Dedifferentiated amniotic fluid mesenchymal stem cell (primary cell): ENCODE measurements around the gene KCNJ3.

Experiments used
- DNase-seq: peaks from one replicate; pipeline ENCODE4 v3.0.0-alpha.2; 2016; ENCODE audit errors: extremely low spot score

The KCNJ3 gene, protein sequence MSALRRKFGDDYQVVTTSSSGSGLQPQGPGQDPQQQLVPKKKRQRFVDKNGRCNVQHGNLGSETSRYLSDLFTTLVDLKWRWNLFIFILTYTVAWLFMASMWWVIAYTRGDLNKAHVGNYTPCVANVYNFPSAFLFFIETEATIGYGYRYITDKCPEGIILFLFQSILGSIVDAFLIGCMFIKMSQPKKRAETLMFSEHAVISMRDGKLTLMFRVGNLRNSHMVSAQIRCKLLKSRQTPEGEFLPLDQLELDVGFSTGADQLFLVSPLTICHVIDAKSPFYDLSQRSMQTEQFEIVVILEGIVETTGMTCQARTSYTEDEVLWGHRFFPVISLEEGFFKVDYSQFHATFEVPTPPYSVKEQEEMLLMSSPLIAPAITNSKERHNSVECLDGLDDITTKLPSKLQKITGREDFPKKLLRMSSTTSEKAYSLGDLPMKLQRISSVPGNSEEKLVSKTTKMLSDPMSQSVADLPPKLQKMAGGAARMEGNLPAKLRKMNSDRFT

DNA sequence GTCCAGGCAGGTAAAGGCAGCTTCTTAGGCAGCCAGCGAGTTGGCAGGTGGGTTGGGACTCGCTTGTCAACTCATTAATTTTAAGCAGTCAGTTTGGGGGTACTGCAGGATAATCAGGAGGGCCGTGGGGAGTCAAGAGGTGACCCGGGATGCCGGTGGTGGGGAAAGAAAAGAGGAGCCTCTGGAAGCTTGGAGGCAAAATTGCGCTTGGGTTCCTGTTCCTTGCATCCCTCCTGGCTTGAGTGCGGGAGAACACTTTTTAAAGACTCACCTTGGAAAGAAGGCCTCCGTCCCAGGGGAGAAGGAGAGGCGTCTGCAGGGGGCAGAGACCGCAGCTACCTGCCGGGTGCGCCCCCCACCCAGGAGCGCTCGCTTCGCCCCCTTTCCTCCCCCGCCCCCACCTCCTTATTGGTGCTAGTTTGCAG, at the start of gene KCNJ3:
KCNJ3 (plus strand) TSS at position 400 of the 425 bp plus-strand sequence. CDS start 81 bp downstream, outside the sequence.
- no peak for DNase-seq

DNA sequence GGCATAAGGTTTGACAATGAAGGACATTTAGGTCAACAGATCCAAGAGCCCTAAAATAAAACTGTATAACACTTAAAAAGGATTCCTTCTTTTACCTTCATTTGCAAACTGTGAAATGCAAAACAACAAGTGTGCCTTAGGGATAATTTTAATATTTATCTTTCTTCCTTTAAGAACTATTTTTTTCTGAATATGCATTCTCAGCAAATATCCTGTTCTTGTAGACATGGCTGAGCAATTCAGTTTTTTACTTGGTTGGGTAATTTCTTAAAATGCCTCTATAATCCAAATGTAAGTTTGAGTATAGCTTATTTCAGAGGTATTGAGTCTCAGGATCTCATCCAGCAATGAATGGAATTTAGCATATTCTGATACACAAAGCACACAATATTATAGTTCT, 43.0 kb upstream of the KCNJ3 start:
- DNase-seq, result no peak

DNA sequence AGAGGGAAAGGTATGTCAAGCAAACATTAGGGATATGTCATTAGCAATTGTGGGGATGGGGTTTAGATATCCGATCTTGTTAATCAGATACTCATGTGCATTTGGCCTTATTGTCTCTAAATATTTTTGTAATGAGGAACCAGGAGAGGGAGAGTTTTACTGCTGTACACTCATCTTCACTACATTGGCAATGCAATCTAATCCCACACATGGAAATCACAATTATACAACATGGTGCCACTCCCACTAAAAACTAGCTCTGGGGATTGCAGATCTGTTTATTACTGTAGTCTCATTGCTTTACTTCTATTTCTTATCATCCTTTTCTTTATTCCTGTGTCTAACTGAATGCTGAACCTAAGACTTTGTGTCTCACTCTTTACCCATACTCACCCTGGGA, 39.6 kb upstream of the KCNJ3 start:
- no peak for DNase-seq

DNA sequence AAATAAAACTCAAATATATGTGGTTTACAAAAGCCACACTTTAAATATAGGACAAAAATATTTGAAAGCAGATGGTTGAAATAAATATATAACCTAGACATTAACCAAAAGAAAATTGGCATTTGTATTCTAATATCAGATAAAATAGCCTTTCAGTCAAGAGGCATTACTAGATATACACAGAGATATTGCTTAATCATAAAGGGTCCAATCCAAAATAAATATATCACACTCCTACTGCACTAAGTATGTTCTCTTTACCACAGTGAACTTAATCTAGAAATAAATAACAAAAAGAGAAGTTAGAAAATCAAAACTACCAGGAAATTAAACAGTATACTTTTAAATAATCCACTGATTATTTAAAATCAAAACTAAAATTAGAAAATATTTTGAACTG, 34.2 kb upstream of the KCNJ3 start:
- no peak for DNase-seq

DNA sequence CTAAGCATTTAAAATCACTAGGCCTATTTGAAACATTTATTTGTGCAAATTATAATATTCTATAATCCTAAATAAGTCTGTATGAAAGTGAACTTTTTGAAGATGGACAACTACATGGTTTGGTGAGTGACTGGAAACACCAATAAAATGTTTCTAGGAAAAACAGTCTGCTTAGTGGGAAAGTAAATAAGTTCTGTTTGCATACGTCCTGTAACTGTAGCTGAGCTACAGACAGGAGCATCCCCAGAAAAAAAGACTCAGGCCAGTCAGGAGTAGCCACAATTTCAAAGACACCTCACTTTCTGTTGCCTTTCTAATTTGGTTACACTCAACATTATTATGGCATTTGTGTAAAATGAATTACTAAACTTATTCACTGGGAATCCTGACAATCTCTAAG, 28.4 kb upstream of the KCNJ3 start:
- DNase-seq, result no peak

DNA sequence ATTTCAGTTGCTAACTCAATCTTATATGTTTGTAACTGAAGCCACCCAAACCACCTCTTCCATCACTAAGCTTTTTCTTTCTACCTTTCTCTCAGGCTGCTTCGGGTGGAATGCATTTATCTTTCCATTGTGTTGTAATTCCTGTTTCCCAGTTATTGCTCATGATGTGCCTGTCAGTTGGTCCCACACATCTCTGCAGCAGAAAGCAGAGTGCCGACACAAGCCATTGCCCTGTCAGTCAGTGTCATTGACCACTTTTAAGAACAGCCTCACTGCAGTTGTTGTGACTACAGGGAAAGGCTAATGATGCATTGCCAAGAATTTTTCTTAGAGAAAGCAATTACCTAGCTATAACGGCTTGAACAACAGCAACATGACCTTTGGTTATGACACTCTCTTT, 24.8 kb upstream of the KCNJ3 start:
- no peak for DNase-seq

DNA sequence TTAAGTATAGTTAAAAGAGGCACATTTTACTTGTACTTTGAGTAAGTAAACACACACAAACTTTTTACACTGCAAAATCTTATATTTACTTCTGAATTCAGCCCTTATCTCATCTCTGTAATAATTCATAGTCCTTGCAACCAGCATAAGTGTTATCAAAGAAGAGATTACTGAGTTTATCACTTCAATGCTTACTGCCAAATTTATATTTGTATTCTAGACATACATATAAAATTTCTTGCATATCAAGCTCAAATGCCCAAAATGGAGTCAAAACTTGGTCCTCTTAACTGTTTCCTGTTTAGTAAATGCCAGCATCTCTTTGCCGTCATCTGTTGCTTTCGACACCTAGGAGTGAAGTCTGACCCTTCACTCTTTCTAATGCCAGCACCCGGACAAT, 21.1 kb upstream of the KCNJ3 start:
- DNase-seq, result no peak

DNA sequence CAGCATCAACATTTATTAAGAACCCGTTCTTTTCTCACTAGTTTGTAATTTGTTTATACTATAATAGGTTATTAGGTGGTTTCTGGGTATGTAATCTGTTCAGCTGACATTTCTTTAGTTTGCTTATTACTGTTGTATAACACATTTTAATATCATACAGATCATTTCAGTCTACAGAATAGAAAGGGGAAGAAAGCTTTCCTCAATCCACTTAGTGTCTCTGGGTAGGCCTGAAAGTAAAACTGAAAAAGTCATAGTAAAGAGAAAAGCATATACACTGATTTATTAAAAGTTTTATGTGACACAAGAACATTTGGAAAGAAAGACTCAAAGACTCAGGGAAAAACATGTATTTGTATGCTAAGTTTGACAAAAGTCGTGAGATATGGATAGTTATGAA, 16.8 kb upstream of the KCNJ3 start:
- no peak for DNase-seq

DNA sequence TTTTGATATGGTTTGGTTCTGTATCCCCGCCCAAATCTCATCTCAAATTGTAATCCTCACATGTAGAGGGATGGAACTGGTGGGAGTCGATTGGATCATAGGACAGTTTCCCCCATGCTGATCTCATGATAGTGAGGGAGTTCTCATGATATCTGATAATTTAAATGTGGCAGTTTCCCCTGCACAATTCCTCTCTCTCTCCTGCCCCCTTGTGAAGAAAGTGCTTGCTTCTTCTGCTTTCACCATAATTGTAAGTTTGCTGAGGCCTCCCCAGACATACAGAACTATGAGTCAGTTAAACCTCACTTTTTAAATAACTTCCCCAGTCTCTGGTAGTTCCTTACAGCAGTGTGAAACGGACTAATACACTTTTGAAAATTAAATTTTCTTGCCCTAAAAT, 12.3 kb upstream of the KCNJ3 start:
- DNase-seq, result no peak

DNA sequence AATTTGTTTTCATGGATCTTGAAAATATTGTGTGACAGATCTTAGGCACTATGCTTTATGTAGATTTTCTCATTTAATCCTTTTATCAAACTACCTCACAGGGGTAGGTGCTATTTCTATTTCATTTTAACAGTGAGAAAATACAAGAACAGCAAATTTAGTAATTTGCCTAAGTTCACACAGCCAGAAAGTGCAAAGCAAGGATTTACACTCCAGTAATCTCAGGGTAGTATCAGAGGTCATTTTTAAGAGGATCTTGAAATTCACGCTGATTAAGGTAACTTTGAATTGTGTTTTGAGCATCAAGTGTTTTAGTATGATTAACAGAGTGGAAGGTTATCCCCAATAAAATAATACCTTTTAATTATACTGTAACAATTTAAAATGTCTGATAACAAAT, 10.1 kb upstream of the KCNJ3 start:
- DNase-seq, result no peak

DNA sequence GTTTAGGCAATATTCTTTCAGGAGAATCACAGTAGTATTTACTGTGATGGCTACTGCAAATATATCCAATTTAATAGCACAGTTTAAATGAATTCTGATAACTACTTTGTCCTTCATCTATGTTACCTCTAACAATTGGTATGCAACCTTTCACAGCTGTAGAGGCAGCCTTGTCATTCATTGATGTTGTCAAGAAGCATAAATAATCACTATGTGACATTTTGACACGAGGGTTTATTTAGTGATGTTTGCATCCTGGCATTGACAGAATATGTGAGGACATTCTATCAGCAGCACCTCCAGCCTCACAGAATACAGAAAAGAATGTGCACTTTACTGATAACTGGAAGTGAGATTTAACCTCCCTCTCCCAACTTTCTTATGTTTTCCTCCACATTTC, 9.3 kb upstream of the KCNJ3 start:
- no peak for DNase-seq

DNA sequence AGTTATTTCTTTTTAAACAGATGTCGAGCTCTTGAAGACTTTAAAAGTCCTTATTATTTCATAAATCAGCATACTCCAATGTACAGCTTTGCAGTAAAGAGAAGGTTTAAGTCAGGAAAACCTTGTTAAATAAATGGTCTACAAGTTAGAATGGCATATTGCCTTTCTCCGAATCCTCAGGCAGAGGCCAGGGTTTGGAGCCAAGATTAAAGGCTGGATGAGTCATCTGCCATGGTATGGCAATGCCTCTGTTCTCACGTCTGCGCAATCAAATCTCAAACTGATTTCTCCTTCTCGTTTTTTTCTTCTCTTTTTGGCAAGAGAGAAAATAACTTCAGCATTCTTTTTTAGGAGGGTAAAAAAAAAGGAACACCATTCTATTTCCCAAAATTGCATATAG, 5.6 kb upstream of the KCNJ3 start:
- no peak for DNase-seq

DNA sequence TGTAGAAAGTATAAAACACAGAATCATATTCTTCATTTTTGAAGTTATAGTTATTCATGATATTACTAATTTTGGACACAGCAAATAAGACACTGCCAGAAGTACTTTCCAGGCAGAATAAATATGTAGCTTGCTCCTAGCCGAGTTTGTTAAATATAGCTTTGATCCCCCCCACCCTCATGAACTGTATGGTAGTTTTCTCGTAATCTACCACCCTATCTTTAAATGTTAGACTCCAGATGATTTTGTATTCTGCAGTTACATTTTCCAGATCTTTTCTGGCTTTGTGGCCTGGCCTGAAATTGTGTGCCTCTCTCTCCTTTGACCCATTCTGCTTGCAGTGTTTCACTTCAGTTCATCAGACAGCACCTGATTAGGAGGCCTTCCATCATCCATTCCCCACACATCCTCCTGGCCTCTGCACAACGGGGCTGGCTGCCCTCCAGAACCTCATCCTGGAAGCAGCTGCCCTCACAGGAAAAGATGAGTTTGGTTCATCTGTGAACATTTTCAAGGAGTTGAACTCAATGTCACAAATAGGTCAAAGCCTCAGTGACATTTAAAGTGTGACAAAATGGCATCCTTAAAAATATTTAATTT, 4.7 kb upstream of the KCNJ3 start:
- no peak for DNase-seq

DNA sequence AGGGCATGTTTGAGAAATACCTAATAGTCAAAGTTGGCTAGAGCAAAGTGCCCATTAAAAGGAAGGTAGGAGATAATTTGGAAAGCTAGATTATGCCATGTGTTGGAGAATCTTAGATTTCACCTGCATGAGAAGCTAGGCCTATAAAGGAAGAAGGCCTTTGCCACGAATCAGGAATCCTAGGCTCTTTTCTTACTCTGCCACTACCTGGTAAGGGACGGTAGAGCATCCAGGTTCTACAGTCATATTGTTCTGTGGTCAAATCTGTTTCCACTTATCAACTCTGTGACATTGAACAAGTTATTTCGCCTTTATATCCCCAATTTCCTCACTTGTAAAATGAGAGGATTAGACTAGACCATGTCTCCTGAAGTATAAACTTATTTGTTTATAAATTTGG, 3.6 kb upstream of the KCNJ3 start:
- no peak for DNase-seq

DNA sequence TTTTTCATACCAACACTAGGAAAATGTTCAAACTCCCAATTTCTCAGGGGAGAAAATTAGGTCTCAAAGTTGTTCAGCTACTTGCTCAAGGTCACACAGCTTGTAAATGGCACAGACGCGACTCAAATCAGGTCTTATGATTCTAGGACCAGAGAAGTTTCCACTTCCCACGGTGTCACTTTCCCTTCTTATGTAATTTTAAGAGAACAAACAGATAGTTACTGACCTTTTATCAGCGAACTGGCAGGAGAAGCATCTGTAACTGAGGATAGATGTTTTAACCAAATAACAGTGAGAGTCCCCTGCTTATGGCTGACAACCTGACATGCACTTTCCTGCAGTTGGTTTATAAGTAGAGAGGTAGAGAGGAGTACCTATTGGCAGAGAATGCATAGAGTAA, 2.1 kb upstream of the KCNJ3 start:
- no peak for DNase-seq

DNA sequence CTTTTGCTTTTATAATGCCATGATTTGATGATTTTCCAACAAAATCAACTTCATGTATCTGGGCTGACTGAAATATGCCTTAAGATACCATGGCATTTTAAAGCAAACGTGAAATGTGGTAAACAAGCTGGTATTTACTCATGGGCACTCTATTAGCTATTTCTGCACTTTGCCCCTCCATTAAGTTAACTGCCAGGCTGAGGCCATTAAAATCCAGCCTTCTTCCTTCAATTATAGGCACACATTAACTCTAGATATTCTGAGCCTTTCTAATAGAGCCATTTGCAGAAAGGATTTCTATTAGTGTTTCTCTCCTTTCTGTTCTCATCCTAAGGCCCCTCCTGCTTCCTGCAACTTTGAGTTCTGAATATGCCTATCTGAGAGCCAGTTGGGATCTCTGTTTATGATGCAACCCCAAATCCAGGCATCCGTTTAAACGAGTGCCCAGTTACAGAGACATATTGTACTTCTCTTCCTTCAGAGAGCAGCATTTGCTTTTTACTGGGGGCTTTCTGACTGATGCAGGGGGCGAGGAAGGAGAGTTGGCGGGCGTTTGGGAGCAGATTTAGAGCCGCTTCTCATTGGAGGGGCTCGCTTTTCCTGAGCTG, 1.6 kb upstream of the KCNJ3 start:
- DNase-seq, result no peak

DNA sequence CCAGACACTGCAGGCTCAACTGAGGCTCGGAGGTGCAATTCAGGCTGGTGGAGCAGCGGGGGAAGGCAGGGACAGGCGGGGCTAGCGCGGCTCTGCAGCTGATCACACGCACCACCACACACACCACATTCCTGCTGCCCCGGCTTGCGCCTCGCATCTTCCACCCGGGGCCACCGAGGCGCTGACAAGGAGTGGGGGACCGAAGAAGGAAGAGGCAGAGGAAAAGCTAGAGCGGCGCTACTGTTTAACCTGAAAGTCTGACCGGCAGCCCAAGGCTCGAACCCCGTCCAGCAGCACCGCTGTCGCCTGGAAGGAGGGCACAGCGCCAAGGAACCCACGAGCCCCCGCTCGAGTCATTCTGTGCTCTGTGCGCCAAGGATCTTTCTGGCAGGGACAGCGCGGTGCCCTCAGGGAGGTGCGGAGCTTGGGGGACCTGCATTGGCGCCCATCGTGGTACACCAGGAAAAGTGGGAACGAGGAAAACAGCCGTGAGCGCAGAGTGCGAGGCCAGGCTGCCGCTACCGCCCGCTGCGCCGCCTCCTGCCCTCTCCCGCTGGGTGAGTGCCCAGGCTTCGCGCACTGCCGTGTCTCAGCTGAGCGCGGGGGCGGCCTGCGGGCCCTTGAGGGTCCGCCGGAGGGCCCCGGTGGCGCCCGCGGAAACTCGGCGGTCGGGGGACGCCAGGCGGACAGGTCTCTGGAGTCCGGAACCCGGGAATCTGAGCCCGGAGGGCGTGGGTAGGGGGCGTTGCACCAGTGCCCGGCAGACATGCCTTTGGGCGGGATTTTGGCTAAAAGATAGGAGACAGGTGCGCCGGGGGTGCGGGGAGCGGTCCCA, 860 bp upstream of the KCNJ3 start:
- no peak for DNase-seq

DNA sequence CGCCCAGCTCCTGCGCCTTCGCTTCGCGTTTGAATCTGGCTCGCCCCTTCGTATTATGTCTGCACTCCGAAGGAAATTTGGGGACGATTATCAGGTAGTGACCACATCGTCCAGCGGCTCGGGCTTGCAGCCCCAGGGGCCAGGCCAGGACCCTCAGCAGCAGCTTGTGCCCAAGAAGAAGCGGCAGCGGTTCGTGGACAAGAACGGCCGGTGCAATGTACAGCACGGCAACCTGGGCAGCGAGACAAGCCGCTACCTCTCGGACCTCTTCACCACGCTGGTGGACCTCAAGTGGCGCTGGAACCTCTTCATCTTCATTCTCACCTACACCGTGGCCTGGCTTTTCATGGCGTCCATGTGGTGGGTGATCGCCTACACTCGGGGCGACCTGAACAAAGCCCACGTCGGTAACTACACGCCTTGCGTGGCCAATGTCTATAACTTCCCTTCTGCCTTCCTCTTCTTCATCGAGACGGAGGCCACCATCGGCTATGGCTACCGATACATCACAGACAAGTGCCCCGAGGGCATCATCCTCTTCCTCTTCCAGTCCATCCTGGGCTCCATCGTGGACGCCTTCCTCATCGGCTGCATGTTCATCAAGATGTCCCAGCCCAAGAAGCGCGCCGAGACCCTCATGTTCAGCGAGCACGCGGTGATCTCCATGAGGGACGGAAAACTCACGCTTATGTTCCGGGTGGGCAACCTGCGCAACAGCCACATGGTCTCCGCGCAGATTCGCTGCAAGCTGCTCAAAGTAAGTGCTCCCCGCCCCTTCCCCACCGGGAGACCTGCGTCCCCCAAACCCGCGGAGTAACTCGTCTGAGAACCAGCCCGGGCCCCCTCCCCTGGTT, 453 bp downstream of the KCNJ3 start:
- DNase-seq, result no peak

DNA sequence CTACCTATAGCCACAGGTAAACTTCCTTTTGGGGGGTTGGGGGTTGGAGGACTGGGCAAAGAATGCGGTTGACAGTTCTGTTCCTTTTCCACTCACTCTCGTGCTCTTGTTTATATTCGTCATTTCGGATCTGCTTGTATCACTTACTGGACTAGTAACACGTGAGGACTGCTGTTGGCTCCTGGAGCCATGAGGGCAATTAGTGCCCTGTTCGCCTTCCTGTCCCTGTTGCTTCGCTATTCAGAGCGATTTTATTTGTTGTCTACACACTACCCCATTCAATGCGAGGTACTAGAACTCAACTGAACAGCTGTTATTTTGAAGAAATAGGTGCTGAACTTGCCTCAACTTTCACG, 1.1 kb downstream of the KCNJ3 start:
- DNase-seq, result no peak

DNA sequence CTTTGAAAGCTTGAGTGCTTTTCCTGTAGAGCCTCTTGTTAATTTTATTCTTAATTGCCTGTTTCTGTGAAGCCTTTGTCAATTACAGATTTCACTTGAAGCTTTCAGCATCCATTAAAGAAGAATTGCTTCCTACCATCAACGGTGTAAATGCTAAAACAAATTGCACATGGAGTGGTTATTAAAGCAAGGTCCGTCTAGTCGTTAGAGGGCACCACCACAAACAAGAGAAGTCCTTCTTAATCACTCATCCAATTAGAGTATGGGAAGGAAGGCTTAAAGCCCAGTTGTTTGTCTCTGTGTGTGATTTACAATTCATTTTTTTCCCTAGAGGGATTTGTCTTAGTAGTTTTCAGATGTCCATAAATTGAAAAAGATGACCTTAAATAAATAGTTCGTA, 1.6 kb downstream of the KCNJ3 start:
- DNase-seq, result no peak

DNA sequence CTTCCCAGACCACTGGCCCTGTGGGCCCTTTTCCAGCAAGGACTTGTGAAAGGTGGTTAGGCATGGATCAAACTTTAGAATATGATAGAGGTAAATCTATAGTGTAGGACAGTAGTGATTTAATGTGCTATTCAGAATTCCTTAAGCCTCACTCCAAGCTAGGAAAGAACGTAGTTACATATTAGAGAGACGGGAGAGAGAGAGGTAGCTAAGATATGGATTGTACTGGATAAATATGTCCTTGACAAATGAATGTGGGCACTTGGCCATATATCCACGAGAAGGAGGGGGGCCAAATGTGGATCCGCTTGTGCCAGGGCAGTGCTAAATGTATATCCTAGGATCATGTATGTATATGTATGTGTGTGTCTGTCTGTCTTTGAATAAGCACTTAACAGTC, 6.5 kb downstream of the KCNJ3 start:
- DNase-seq, result no peak
